SH-SY5Y (cell line): ENCODE measurements around the gene SIL1.

ENCODE experiments used
- GATA2 ChIP-seq: IDR thresholded peaks from 2 replicates; pipeline ENCODE4 v1.6.1; 2011; ENCODE audit warnings: mild to moderate bottlenecking, low read depth, low read length
- GATA3 ChIP-seq: IDR thresholded peaks from 2 replicates; pipeline ENCODE4 v1.6.1; 2011; ENCODE audit warnings: low read depth, mild to moderate bottlenecking, low read length, moderate library complexity

DNA sequence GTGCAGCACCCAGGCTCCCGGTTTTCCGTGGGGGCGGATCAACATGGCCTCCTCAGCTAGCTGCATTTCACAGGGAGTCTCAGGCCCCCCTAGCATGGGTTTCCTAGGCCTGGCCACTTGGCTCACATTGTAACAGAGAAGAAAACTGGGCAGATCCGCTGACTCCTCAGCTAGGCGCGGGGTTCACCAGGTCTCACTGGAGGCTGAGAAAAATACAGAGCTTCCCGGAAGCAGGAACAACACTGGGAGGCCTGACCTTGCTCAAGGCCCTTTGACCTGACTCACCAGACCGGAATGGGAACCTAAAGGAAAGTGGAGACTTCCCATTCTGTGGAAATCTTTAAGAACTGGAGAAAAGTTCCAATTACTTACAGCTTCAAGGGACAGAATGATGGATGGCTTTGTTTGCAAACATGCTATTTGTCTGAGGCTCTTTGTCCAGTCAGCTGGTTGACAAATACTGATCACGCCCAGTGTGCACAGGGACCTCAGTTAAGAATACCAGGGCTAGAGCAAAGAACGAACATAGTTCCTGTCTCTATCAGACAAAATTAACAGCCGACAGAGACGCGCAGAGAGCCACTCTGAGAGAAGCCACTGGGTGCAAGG lies 234.3 kb downstream of the SIL1 start:
- TF ChIP-seq GATA3: no peak
- no peak for TF ChIP-seq GATA2
